Fibroblast of skin of right biceps (primary cell): ENCODE data around the gene FBN1.

Source experiments
- DNase-seq: peaks from one replicate; pipeline ENCODE4 v3.0.0-alpha.2; 2013

FBN1 gene

GRCh38 chr15:48617619-48618018, 27.9 kb downstream of the FBN1 start:
- peak; percentile 53 for DNase-seq

GRCh38 chr15:48616216-48616615, 29.3 kb downstream of the FBN1 start:
- no peak for DNase-seq

- no peak for DNase-seq
Measured at GRCh38 chr15:48614051-48614450, 31.5 kb downstream of the FBN1 start.

GRCh38 chr15:48609486-48609885, 36.0 kb downstream of the FBN1 start:
- no peak for DNase-seq

GRCh38 chr15:48607846-48608245, 37.7 kb downstream of the FBN1 start:
- DNase-seq, result no peak

GRCh38 chr15:48604567-48604966, 40.9 kb downstream of the FBN1 start:
- DNase-seq, result peak; percentile 49

- no peak for DNase-seq
Measured at GRCh38 chr15:48603922-48604321, 41.6 kb downstream of the FBN1 start.

GRCh38 chr15:48603123-48603500, 42.4 kb downstream of the FBN1 start:
- peak; percentile 39 for DNase-seq

GRCh38 chr15:48602358-48603122, 43.0 kb downstream of the FBN1 start:
- peak; percentile 88 for DNase-seq

- no peak for DNase-seq
Measured at GRCh38 chr15:48601095-48601494, 44.4 kb downstream of the FBN1 start.

GRCh38 chr15:48596841-48597240, 48.7 kb downstream of the FBN1 start:
- DNase-seq, result no peak

GRCh38 chr15:48596415-48596814, 49.1 kb downstream of the FBN1 start:
- peak; percentile 31 for DNase-seq

GRCh38 chr15:48595981-48596380, 49.5 kb downstream of the FBN1 start:
- no peak for DNase-seq

GRCh38 chr15:48592933-48593332, 52.6 kb downstream of the FBN1 start:
- peak; percentile 77 for DNase-seq

- DNase-seq, result peak; percentile 98
Measured at GRCh38 chr15:48592221-48592731, 53.2 kb downstream of the FBN1 start.

GRCh38 chr15:48590723-48591122, 54.8 kb downstream of the FBN1 start:
- DNase-seq, result no peak

- DNase-seq, result no peak
Measured at GRCh38 chr15:48584812-48585563, 60.5 kb downstream of the FBN1 start.

- DNase-seq, result no peak
Measured at GRCh38 chr15:48584090-48584811, 61.3 kb downstream of the FBN1 start.

GRCh38 chr15:48582452-48583247, 62.9 kb downstream of the FBN1 start:
- peak; percentile 99 for DNase-seq

- DNase-seq, result no peak
Measured at GRCh38 chr15:48581219-48581618, 64.3 kb downstream of the FBN1 start.

- no peak for DNase-seq
Measured at GRCh38 chr15:48580736-48581135, 64.8 kb downstream of the FBN1 start.

GRCh38 chr15:48579945-48580671, 65.4 kb downstream of the FBN1 start:
- no peak for DNase-seq
